Transverse colon (tissue), 4 donors: Measurements from ENCODE around the gene PBOV1. TPM values are rescaled to one million over a fixed set of nuclear protein-coding genes. Genes with fewer than 3 reads are reported as not detected.

Source experiments
- DNase-seq: peaks from one replicate; pipeline ENCODE4 v3.0.0-alpha.2; 2019
- H3K27ac ChIP-seq, 4 donors: fragments of 200-600 bp; sonication (generic); 2 replicates each; pipeline ENCODE4 v1.5.1; 2016 to 2018; ENCODE audit warnings: inconsistent platforms in 4 of 4
- H3K27me3 ChIP-seq: fragments of 200-600 bp; sonication (generic); 2 replicates; pipeline ENCODE4 v1.5.1; 2017; ENCODE audit warnings: inconsistent platforms
- H3K36me3 ChIP-seq, 4 donors: fragments of 200-600 bp; sonication (generic); 2 replicates each; pipeline ENCODE4 v1.5.1; 2017 to 2019; ENCODE audit warnings: inconsistent platforms in 4 of 4
- H3K4me1 ChIP-seq, 4 donors: fragments of 200-600 bp; sonication (generic); 2 replicates each; pipeline ENCODE4 v1.5.1; 2017 to 2020; ENCODE audit warnings: inconsistent platforms in 4 of 4
- H3K4me3 ChIP-seq, 4 donors: fragments of 200-600 bp; sonication (generic); 1 replicate in 1 of 4; 2 replicates in 3 of 4; pipeline versions ENCODE4 v1.5.1 to v1.6.1; 2017 to 2019; ENCODE audit warnings: inconsistent platforms in 4 of 4
- H3K9me3 ChIP-seq, 2 donors: fragments of 200-600 bp; sonication (generic); 2 replicates each; pipeline ENCODE4 v1.5.1; 2017 to 2019; ENCODE audit warnings: inconsistent platforms in 2 of 2
- EP300 ChIP-seq: sonication (generic); formaldehyde crosslinking; IDR thresholded peaks from one replicate; pipeline ENCODE4 v1.6.1; 2017; ENCODE audit warnings: antibody characterized with exemption, low read depth
- POLR2A ChIP-seq: fragments of 450-650 bp; IDR thresholded peaks from one replicate; pipeline ENCODE4 v1.6.1; 2016; ENCODE audit warnings: antibody characterized with exemption, mild to moderate bottlenecking, moderate library complexity
- POLR2AphosphoS5 ChIP-seq, 3 donors: sonication (generic); formaldehyde crosslinking; IDR thresholded peaks; one replicate each; pipeline ENCODE4 v1.6.1; 2016; ENCODE audit warnings: antibody characterized with exemption in 3 of 3
- WGBS, 2 donors: methylation state at CpG; one replicate each; pipeline ENCODE4 v1.1.5; 2018; ENCODE audit warnings: low coverage in 1 of 2; 5-methylcytosine and 5-hydroxymethylcytosine counted together
- in situ Hi-C, 4 donors: fragments of 200-750 bp; cut with MboI; loops; one replicate each; pipeline versions ENCODE4 v1.15.0 to v1.15.1; 2017; ENCODE audit warnings: low sequenced_read_pairs in 3 of 4, low pct_ligation_motif_present in 1 of 4, low pct_unique_long_range_greater_than_20kb in 1 of 4
- intact Hi-C: fragments of 100-400 bp; cut with DNase I; formaldehyde crosslinking; loops from one replicate; pipeline ENCODE4 v1.15.1; 2023; ENCODE audit warnings: low total_unique reads
- total RNA-seq, 4 donors: library from RNA; depleted of rRNA; stranded (reverse); fragments of >200 nt; gene quantifications; one replicate each; pipeline ENCODE4 v1.1.0, GENCODE V29; 2016
- TF ChIP-seq, protein P1 (sequence below), 5 experiments: fragments of 200-600 bp in 3 of 5; fragments of 450-650 bp in 2 of 5; sonication (generic) in 3 of 5; IDR thresholded peaks; 1 replicate in 2 of 5; 2 replicates in 3 of 5; pipeline ENCODE4 v1.5.1; 2016 to 2017; ENCODE audit warnings: antibody characterized with exemption in 5 of 5, inconsistent platforms in 3 of 5, mild to moderate bottlenecking in 2 of 5, moderate library complexity in 1 of 5

Gene PBOV1
- total RNA-seq, 4 donors from 2014 or later = not detected

DNA sequence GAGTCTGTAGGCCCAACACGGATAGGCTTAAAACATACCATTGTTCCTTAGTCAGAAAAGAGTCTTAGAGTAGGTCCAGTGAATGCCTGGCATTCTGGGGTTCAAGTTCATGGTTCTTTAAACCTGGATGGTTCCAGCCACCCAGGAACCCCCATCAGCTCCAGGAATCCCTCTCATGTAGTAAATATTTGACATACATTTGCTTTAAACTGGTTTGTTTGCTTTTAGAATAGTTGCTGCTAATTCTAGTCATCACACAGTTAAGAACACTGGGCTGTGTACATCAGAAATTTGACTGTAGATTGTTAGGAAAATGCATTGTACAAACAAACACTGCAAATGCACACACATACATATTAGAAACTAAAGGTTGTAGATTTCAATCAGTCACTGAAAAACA, 30.6 kb upstream of the PBOV1 start:
- H3K27ac ChIP-seq = no peak overlapping the region
- no peaks in the 10 kb centered on the region for H3K27me3 ChIP-seq
- H3K36me3 ChIP-seq = no peaks in the 10 kb centered on the region
- in situ Hi-C loops = no loop called here
- no peaks in the 10 kb centered on the region for H3K4me1 ChIP-seq
- no peaks in the 10 kb centered on the region for H3K9me3 ChIP-seq
- no peak overlapping the region for H3K4me3 ChIP-seq
- TF ChIP-seq, protein P1, sequence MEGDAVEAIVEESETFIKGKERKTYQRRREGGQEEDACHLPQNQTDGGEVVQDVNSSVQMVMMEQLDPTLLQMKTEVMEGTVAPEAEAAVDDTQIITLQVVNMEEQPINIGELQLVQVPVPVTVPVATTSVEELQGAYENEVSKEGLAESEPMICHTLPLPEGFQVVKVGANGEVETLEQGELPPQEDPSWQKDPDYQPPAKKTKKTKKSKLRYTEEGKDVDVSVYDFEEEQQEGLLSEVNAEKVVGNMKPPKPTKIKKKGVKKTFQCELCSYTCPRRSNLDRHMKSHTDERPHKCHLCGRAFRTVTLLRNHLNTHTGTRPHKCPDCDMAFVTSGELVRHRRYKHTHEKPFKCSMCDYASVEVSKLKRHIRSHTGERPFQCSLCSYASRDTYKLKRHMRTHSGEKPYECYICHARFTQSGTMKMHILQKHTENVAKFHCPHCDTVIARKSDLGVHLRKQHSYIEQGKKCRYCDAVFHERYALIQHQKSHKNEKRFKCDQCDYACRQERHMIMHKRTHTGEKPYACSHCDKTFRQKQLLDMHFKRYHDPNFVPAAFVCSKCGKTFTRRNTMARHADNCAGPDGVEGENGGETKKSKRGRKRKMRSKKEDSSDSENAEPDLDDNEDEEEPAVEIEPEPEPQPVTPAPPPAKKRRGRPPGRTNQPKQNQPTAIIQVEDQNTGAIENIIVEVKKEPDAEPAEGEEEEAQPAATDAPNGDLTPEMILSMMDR (IDR thresholded peaks at IDR 0.05) = no peak
- TF ChIP-seq POLR2AphosphoS5 (IDR thresholded peaks at IDR 0.05) = no peak
- no peak for TF ChIP-seq POLR2A
- no peak for TF ChIP-seq EP300
- DNase-seq = no peak
- intact Hi-C loops = no loop called here
- WGBS, 2 donors = 89 to 100% methylated on average over 1 of the region's 1 CpG

DNA sequence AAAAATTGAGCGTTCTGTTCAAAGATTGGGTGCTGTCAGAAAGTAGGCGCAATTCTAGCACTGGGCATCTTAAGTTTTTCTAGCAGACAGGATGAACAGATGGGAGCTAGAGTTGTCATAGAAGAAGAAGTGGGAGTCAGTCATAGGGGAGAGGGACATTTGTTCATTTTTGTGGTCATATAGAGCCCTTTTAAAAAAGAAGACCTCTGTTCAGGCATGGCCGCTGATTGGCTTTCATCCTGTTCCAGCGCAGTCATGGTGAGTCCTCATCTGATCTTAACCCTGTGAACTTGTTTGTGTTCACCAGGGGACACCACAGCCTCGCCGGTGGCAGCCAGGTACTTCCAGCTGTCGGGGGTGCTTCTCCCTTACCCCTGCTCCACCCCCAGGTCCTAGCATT, 29.7 kb upstream of the PBOV1 start:
- no peak overlapping the region for H3K27ac ChIP-seq

DNA sequence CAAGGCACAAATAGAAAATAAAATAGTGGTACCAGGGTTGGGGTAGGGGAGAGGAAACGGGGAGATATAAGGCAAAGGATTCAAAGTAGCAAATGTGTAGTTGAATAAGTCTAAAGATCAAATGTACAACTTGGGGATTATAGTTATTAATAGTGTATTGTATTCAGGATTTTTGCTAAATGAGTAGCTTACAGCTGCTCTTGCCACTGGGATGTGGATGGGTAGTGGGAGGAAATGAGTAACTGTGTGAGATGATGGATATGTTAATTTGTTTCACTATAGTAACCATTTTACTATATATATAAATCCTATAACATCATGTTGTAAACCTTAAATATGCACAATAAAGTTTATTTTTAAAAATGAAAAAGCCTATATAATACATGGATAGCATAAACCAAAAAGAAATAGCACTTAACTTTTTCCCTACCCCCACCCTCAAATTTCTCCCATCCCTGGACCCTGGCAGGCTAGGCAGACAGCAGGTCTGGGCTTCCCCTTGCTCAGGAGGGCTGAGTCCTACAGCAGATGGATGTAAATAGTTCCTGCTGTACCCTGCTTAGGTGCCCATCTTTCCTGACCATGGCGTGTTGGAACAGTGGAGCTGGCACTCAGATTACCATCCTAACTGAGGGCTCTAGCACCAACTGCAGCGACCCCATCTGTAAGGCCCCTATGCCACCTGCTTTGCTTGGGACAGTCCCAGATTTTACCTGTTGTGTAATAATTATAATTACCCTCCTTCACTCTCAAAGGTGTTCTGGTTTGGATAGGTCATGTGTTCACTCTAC, 28.6 kb upstream of the PBOV1 start:
- WGBS, 2 donors = 78 to 86% methylated on average over 1 to 3 of the region's 3 CpGs
- TF ChIP-seq EP300 (no peak), POLR2AphosphoS5 (IDR thresholded peaks at IDR 0.05) (no peak)
- Histone ChIP-seq H3K4me3 (no peak overlapping the region), H3K27me3 (no peaks in the 10 kb centered on the region), H3K9me3 (no peaks in the 10 kb centered on the region), H3K36me3 (no peaks in the 10 kb centered on the region), H3K4me1 (no peaks in the 10 kb centered on the region), H3K27ac (no peak overlapping the region)
- intact Hi-C loops (no loop called here), in situ Hi-C loops (no loop called here)
- DNase-seq = no peak

More for the DNA sequence above, 29.7 kb upstream of the PBOV1 start:
- H3K27me3 ChIP-seq = no peaks in the 10 kb centered on the region
- DNase-seq = no peak
- no peaks in the 10 kb centered on the region for H3K4me1 ChIP-seq
- intact Hi-C loops (no loop called here), in situ Hi-C loops (no loop called here)
- TF ChIP-seq POLR2AphosphoS5 (IDR thresholded peaks at IDR 0.05) = no peak
- no peak for TF ChIP-seq EP300
- TF ChIP-seq POLR2A = no peak
- TF ChIP-seq, protein P1 (IDR thresholded peaks at IDR 0.05) = no peak
- H3K36me3 ChIP-seq = no peaks in the 10 kb centered on the region
- no peaks in the 10 kb centered on the region for H3K9me3 ChIP-seq
- 88 to 92% methylated on average over 3 to 7 of the region's 7 CpGs for WGBS, 2 donors
- H3K4me3 ChIP-seq = no peak overlapping the region

DNA sequence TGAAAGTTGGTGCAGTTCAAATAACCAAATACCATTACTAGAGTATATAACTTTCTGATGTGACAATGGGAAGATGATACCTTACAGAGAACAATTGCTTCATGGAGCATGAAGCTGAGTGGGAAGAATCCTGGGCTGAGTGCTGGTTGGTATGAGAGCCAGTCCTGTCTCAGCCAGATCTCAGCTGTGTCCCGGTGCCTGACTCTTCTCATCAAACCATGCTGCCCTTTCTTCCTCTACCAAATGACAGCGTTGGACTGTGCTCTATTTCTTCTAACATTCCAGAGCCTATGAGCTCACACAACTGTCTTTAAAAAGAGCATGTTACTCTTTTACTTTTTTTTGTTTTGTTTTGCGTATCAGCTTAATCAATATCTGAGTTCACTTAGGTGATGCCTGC, 27.5 kb upstream of the PBOV1 start:
- no peak overlapping the region for H3K4me3 ChIP-seq
- intact Hi-C loops = no loop called here
- H3K27ac ChIP-seq = no peak overlapping the region
- no peaks in the 10 kb centered on the region for H3K4me1 ChIP-seq
- DNase-seq = no peak
- H3K36me3 ChIP-seq = no peaks in the 10 kb centered on the region
- no peaks in the 10 kb centered on the region for H3K9me3 ChIP-seq
- 67 to 85% methylated on average over 3 of the region's 3 CpGs for WGBS, 2 donors
- no peak for TF ChIP-seq POLR2A
- TF ChIP-seq POLR2AphosphoS5 (IDR thresholded peaks at IDR 0.05) = no peak
- TF ChIP-seq, protein P1 (IDR thresholded peaks at IDR 0.05) = no peak
- TF ChIP-seq EP300 = no peak
- in situ Hi-C loops = no loop called here
- H3K27me3 ChIP-seq = no peaks in the 10 kb centered on the region
